ENCODE results near the gene SGMS1.

DNA sequence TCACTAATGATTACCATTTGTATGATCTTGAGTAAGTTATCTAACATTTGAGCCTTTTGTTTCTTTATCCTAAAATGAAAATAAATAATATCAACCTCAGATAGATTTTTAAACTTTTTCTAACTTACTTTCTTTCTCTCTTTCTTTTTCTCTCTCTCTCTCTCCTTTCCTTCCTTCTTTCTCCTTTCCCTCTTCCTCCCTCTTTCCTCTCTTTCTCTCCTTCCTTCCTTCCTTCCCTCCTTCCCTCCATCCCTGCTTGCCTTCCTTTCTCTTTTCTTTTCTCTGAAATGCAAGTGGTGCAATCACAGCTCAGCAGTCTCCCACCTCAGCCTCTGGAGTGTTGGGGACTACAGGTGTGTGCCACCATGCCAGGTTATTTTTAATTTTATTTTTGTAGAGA, 239.5 kb downstream of the SGMS1 start:
- TF ChIP-seq, protein P1, sequence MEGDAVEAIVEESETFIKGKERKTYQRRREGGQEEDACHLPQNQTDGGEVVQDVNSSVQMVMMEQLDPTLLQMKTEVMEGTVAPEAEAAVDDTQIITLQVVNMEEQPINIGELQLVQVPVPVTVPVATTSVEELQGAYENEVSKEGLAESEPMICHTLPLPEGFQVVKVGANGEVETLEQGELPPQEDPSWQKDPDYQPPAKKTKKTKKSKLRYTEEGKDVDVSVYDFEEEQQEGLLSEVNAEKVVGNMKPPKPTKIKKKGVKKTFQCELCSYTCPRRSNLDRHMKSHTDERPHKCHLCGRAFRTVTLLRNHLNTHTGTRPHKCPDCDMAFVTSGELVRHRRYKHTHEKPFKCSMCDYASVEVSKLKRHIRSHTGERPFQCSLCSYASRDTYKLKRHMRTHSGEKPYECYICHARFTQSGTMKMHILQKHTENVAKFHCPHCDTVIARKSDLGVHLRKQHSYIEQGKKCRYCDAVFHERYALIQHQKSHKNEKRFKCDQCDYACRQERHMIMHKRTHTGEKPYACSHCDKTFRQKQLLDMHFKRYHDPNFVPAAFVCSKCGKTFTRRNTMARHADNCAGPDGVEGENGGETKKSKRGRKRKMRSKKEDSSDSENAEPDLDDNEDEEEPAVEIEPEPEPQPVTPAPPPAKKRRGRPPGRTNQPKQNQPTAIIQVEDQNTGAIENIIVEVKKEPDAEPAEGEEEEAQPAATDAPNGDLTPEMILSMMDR (optimal IDR thresholded peaks at IDR 0.05 in 1 of 3, IDR thresholded peaks at IDR 0.05 in 1 of 3, conservative IDR thresholded peaks at IDR 0.05 in 1 of 3; ENCODE audit: extremely low read depth in 1 of 3, insufficient read depth in 2 of 3, low read length in 3 of 3), result no peak
- TF ChIP-seq EZH2 (IDR thresholded peaks at IDR 0.05; ENCODE audit: low read length), result no peak
